GM12865 (cell line): ENCODE measurements around the gene BDH1.

Experiments
- DNase-seq: peaks from one replicate; pipeline ENCODE4 v3.0.0; 2010; ENCODE audit warnings: low read depth
- H3K4me3 ChIP-seq: 2 replicates; pipeline ENCODE4 v1.5.1; 2011; ENCODE audit warnings: mild to moderate bottlenecking, low read depth, low read length, control low read depth
- TF ChIP-seq, protein P1 (sequence below): IDR thresholded peaks from 2 replicates; pipeline ENCODE4 v1.5.1; 2011; ENCODE audit warnings: low read length, control low read depth, low read depth, inconsistent platforms; ENCODE audit not compliant: insufficient read depth; ENCODE audit errors: missing control alignments

Gene BDH1

DNA sequence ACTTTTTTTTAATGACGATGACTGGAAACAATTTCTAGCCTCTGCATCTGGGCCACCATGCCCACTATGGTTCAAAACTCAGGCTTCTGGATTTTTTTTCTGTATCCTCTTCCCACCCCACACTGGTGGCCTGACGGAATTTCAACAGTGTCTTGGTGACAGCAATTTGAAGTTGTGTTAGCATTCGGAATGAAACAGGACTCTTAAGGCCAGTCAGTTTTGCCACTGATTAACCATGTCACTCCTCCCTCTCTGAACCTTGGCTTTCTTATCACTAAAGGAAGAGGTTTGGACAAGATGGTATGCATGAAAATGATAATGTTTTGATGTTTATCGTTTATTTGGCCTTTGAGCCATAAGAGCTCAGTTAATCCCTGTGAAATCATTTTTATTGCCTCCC is 41.6 kb upstream of the BDH1 start:
- no peak overlapping the region for H3K4me3 ChIP-seq
- TF ChIP-seq, protein P1, sequence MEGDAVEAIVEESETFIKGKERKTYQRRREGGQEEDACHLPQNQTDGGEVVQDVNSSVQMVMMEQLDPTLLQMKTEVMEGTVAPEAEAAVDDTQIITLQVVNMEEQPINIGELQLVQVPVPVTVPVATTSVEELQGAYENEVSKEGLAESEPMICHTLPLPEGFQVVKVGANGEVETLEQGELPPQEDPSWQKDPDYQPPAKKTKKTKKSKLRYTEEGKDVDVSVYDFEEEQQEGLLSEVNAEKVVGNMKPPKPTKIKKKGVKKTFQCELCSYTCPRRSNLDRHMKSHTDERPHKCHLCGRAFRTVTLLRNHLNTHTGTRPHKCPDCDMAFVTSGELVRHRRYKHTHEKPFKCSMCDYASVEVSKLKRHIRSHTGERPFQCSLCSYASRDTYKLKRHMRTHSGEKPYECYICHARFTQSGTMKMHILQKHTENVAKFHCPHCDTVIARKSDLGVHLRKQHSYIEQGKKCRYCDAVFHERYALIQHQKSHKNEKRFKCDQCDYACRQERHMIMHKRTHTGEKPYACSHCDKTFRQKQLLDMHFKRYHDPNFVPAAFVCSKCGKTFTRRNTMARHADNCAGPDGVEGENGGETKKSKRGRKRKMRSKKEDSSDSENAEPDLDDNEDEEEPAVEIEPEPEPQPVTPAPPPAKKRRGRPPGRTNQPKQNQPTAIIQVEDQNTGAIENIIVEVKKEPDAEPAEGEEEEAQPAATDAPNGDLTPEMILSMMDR: no peak
- DNase-seq: no peak

DNA sequence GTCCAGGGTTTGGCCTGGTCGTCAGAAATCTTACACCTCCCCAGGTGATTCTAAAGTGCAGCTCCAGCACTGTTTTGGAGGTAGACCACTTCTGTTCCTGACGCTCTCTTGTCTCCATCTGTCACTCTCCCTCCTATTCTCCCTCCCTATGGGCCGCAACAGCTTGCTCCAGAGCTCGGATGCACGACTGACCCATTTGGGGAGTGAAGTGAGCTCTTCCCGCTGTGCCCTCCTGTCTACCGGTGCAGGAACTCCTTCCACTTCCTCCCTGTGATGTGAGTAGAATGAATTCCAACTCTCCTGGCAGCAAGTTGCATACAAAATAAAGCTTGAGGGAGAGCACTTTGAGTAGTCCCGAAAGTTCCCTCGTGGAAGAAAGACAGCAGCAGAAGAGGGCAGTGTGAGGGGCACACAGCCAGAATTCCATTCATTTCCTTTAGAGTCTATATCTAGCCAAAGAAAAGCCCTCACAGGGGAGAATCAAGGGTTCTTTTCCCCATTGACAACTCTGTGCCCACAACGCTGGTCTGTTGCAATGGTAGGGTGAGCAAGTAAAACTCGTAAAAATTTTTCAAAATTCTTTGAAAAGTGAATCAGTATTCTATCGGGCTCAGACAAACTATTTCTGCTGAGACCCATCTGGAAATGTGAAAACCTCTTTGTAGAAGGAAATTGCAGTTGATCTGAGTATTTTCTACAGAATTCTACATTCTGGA is 39.9 kb upstream of the BDH1 start:
- no peak for DNase-seq
- H3K4me3 ChIP-seq: no peak overlapping the region
- TF ChIP-seq, protein P1: no peak

DNA sequence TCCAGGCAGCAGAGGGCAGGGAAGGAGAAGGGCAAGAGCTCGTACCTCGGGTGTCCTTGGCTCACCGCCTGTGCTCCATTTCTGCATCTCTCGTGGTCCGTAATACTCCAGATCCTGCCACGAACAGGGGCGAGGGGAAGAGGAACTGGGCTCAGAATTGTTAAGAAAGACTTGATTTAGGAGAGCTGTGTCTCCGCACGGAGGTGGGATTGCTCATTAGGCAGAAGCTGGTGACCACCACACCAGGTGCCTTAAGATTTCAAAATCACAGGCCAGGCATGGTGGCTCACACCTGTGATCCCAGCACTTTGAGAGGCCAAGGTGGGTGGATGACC is 37.2 kb upstream of the BDH1 start:
- TF ChIP-seq, protein P1: no peak
- H3K4me3 ChIP-seq: no peak overlapping the region
- DNase-seq: no peak

DNA sequence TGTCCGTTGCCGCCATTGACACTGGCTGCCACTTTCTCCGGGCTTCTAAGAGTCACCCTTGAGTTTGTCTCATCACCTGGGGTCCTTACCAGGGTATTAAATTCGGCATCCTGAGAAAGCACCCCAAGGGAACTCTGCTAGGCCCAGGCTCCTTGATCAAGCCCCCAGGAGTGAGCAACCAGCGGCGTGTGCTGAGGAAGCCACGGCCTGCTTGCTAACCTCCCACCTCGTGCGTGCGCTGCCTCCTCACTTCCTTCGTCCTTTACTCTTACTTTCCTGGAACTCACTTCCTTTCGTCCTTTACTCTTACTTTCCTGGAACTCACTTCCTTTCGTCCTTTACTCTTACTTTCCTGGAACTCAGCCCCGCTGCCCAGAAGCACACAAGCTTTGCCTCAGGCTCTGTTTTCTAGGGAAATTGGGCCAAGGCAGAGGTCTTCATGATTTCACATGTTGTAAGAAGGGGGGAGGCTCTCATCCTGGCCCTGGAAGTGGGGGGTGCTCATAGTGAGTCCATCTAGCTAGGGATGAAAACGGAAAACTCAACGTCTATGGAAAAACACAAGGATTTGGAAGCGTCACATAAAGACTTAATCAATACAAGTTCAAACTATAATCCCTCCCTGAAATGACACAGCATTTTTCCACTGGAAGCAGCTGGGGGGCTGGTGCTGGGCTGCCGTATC is 36.7 kb upstream of the BDH1 start:
- TF ChIP-seq, protein P1: no peak
- no peak for DNase-seq
- no peak overlapping the region for H3K4me3 ChIP-seq

DNA sequence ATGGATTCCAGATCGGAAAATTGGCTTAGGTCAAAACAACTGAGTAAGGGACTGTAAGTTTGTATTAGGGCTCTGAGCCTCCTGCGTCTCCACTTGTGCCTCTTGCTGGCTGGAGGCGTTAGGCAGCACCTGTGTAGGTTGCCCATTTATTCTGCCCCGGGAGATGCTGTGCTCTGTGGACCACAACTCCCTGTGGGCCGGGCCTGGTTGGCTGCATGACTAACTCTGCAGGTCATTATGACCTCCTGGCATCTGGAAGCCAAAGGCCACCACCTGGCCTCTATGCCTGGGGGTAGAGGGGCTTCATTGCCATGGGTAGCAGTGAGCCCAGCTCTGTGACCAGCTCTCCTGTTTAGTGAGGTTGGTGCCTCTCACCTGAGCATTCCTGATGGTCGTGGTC is 36.0 kb upstream of the BDH1 start:
- no peak for DNase-seq

DNA sequence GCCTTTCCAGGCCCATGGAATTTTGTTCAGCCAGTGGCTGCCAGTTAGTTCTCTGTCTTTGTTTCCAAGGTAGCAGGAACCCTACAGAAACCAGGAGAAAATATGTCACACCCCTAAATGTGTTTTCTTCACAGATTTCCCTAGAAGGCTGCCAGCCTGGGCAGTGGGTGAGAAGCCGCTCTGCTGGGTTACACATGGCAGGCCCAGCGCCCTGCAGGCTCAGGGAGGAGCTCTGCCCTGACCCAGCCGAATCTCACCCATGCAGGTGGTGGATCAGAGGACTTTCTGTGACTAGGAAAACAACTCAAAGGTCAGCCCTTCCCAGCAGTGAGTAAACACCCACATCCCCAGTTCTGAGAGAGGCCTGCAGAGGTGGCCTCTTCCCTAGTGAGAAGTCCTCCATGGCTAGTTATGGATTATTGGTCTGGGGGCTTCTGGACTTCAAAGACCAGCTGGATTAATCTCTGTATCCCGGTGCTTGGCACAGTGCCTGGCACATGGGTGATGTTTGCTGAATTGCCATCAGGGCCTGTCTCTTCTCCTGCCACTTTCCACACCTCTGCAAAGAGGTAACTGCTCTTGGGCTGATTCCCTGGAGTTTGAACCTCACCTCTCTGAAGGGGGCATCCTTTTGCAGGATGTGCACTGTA is 34.7 kb upstream of the BDH1 start:
- TF ChIP-seq, protein P1: no peak
- no peak overlapping the region for H3K4me3 ChIP-seq
- no peak for DNase-seq

More for the DNA sequence above, 36.0 kb upstream of the BDH1 start:
- TF ChIP-seq, protein P1: no peak
- H3K4me3 ChIP-seq: no peak overlapping the region
